GM18511 (cell line): Measurements from ENCODE around the gene SPRR3.

ENCODE experiments used
- ATAC-seq: cut with Tn5 transposase; IDR thresholded peaks from one replicate; pipeline ENCODE4 v1.9.1; 2021; ENCODE audit warnings: mild to moderate bottlenecking, moderate library complexity; ENCODE audit not compliant: unreplicated experiment

SPRR3 gene, protein sequence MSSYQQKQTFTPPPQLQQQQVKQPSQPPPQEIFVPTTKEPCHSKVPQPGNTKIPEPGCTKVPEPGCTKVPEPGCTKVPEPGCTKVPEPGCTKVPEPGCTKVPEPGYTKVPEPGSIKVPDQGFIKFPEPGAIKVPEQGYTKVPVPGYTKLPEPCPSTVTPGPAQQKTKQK

DNA sequence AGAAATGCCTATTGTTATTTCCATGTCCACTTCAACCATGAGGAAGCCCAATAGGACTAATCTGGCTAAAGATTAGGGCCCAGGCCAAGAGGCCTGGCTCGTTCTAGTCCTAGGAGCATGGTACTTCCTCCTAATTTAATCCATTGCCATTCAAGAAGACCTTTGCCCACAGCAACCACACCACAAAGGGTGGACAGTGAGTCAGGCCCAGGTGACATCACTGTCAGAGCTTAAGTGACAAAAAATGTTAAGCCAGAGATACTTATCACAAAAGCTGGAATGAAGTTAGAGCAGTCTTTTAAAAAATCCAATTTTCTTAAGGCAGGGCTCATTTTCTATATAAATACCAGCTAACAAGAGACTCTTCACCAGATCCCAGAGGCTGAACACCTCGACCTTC is at the start of gene SPRR3:
Gene SPRR3 (plus strand): TSS at position 368 of the 400 bp plus-strand sequence. CDS start 1,272 bp downstream, outside the sequence.
- ATAC-seq = no peak

DNA sequence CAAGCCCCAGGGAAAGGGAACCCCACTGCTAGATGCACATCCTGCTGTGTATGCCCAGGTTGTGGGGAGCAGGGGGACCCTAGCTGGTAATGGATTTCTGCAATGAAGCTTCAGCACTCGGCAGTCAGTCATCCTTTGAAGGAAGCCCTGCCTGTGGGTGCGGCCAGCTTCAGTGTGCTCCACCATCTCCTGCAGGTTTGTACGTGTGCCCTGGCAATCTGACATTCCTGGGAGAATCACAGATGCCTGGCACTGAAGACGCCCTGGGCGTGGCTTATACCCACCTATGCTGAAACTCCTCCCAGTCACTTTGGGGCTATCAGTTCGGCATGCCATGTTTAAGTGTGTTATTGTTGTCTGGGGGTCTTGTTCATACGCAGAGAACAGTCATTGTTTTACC is 47.8 kb upstream of the SPRR3 start:
- ATAC-seq = no peak

DNA sequence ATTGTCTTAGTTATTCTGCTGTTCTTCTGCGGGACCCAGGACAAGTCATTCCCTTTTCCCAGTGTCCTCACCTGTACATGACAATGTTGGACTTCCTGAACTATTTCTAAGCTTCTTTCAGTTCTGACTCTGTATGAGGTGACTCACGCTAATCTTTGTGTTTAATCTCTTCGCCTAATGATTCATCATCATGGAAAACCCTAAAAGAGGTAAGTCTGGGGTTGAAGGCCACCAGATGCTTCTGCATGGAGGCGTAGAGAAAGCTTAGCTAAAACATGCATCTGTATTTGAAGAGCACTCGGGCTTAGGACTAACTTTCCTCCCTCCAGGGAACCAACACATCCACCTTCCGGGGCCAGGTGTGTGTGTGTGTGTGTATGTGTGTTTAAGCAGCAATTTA is 47.1 kb upstream of the SPRR3 start:
- no peak for ATAC-seq

DNA sequence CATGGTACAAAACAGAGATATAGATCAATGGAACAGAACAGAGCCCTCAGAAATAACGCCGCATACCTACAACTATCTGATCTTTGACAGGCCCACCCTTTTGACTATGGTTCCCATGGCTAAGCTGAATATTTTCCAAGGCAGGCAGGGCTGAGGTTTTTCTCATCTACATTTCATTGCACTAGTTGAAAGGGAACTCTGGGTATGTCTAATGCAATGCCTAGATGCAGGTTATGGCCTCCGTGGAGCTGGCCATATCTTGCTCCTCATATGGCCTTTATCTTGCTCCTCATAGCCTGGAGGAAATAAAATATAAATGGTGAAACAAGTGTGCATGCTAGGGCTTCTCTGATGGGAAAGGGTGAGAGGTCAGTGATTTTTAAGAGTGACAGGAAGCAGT is 44.0 kb upstream of the SPRR3 start:
- no peak for ATAC-seq

DNA sequence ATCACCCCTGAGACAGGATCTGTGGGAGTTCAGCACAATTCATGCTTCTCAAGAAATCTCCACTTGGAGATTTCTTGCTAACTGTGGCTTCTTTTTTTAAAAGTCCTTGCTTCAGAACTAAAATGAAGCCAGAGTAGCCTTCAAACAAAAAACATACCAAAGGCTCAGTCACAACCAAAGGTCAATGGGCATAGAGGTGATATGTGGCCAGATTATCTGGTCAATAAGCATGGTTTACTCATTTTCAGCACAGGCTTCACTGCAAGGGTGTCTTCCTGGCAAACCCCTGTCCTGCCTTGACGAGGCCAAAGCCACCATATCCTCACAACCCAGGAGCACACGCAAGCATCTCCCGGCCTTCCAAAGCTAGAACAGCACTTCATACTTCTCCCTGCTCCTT is 42.3 kb upstream of the SPRR3 start:
- ATAC-seq = no peak

DNA sequence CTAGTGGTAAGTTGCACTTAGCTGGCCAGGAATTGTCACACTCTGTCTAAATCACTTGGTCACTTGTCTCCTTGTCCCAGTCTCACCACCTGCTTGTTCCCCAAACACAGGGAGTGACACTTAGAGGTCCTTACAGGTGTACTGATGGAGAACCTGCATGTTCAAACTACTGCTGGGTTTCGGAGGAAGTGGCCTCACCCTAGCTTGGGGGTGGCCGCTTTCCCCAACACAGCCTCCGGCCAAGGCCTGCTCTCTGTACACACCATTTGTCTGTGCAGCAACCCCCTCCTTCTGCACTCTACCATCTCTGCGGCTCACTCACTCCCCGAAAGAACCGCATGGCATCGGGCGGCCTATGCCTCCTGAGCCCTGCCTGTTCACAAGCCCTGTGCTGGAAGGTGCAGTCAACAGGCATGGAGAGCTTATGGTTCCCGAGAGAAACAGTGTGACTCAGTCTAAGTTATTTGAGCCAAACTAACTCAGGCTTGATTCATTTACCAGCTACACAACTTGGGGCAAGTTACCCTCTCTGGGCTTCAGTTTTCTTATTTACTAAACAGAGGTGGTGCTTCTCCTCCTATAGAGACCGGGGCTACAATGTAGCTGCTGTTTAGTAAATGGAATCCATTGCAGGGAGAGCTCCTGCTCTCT is 41.6 kb upstream of the SPRR3 start:
- no peak for ATAC-seq

DNA sequence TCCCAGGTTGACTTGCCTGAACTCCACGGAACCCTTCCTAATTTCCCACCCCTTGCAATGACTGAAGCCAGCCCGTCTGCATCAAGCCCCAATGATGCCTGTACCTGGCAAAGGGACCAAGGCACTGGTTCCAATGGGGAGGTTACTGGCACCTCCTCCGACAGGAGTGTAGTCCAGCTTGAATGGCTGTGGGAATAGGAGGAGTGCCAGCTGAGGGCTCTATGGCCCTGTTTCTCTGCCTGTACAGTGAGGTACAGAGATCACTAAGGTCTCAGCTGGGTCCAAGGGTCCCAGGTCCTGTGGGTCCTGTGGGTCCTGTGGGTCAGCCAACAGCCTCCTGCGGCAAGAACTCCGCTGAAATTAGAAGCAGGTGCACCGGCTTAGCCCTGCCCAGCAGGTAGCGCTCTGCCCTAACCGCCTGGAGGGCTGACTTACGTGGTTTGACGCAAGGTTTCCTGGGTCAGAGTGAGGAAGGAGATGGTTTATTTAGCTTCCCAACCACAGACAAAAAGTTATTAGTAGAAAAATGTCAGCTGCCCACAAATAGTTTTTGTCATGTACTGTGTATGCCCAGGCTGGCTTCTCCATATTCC is 41.0 kb upstream of the SPRR3 start:
- ATAC-seq = no peak

DNA sequence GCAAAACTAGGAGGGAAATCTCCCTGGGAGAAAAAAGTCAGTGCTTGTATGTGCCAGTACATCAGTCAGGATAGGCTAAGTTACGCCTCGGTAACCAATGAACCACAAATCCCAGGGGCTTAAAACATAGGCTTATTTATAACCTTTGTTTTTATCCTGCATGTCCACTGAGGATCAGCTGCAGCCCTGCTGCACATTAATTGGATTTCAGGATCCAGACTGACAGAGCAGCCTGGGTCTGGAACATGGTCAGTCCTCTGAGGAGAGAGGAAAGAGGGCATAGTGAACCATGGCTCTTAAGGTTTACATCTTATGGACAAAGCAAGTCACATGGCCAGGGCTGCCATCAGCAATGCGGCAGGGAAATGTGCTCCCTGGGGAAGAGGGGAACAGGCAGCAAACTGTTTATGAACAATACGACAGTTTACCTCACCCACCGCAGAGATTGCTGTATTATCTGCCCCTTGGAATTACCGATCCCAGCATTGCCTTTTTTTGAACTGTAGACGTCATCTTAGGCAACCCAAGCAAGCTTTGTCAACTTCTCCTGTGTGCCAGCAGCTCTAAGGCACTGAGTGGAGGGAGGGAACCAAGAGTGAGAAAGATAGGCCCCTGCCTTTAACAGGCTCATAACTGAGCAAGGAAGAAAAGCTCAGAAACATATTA is 40.2 kb upstream of the SPRR3 start:
- ATAC-seq = no peak

DNA sequence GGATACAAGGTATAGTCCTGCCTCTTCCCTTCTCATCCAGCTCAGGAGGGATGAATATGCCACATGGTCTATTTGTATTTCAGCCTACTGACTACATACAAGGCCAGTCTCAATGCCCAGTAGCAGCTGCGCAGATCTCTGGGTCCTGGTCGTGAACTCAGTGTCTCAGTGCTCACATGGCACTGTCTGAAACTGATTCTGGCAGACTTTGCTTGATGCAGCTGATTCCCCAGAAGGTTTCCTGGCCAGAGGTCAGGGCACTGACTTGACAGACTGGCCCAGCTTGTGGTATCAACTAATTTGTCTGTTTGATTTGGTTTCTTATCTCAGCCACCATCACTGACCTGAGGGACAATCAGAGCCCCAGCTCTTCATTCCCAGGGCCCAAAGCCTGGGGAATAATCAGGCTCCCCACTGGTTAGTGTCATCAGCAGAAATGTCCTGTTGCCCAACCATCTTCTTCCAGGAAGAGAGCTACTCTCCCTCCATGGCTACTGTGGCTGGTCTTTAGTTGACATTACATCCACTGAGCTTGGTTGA is 38.6 kb upstream of the SPRR3 start:
- ATAC-seq = no peak

DNA sequence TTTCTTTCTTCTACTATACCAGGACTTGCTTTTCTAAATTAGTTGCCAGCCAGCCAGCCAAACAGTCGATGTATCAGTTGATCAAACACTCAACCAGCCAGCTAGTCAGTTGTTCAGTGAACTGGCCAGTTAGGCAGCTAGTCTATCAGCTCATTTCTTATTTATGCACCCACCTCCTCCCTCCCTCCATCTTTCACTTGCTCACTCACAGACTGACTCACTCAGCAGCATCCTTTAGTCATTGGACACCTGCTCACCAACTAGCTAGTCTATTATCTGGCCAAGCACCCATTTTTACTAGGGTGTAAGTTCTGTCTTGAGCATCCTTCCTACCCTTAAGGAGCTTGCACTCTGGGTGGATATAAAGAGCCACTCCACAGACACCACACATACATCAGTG is 37.0 kb upstream of the SPRR3 start:
- ATAC-seq = no peak

DNA sequence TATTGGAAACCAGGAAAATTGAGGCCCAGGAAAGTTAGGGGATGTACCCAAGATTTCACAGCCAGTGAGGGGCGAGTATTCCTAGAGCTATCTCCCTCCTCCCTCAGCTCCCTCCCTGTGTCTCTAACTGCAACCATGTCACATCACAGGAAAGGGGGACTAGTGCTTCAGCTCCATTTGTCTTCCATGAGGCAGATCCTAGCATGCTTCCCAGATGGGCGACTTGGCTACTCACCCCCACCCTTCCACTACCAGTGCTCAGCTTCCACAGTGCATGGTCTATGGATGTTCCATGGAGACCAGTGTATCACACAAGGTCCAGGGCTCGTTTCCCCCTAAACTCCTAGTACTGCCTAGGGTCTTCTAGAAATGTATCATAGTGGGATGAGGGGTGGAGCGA is 35.7 kb upstream of the SPRR3 start:
- no peak for ATAC-seq

DNA sequence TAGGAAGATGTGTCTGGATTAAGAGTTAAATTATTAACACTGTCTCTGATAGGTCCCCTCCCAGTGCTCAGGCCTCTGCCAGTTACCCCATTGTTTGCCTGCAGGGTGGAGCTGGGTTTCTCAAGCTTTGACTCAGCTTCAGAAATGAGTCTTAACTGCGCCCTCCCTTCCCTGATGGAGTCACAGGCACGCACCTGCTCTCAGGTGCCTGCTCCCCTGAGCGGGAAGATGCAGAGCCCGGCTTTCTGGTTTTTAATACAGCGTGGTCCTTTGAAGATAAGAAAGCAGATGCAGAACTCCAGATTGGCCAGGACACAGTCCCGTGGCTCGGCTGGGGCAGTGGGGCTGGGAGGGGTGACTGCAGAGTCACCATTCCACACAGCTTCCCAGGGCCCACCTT is 34.3 kb upstream of the SPRR3 start:
- ATAC-seq = no peak

DNA sequence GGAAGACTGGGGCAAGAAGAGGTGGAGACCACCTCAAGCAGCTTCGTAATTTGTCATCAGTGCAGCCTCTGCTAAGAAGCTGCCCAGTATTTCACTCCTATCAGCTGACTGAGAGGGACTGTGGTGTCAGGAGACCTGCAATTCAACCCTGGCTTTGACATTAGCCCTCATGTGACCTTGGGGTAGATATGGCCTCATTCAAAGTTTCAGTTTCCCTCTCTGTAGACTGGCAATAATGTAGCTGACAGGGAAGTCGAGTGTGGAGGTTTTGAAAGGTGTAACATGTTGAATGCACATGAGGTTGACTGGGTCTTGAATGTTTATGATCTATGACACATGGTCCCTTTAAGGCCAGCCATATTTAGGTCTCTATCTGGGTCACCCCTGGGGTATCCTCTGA is 33.3 kb upstream of the SPRR3 start:
- peak; percentile 96 for ATAC-seq

DNA sequence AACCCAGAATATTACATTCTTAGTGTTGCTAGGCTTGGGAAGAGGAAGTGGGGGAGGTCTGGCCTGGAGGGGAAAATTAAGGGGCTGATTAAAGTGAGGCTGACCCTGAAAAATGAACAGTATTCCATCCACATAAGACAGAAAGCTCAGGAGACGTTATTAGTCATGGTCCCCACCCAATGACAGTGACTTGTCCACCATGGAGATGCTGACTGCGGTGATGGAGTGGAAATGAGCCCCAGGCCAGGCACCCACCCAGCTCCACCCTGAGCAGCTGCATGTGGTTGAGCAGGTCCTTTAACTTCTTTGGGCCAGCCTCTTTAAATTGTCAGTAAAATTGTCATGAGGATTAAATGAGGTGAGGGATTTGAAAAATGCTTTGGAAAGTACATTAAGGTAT is 32.5 kb upstream of the SPRR3 start:
- no peak for ATAC-seq

DNA sequence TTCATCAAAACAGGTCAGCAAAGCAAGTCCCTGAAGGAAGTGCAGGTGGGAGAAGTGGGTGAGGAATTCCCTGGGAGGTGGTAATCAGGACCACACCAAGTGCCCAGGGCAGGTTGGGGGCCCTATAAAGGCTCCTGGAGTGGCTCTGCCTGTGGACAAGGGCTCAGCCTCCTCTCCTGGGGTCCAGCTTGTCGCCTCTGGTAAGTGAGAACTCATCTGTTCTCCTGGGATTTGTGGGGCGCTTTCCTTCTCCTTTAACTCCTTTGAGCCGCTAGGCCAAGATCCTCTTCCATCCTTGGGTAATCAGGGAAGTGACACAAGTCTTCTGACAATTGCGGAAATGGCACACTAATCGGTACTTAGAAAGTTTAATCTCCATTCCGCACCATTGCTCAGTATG is 31.1 kb upstream of the SPRR3 start, which contains the start of gene SPRR4:
Gene SPRR4 (plus strand): TSS at position 154 of the 400 bp plus-strand sequence. CDS start 1,243 bp downstream, outside the sequence.
- ATAC-seq = no peak

DNA sequence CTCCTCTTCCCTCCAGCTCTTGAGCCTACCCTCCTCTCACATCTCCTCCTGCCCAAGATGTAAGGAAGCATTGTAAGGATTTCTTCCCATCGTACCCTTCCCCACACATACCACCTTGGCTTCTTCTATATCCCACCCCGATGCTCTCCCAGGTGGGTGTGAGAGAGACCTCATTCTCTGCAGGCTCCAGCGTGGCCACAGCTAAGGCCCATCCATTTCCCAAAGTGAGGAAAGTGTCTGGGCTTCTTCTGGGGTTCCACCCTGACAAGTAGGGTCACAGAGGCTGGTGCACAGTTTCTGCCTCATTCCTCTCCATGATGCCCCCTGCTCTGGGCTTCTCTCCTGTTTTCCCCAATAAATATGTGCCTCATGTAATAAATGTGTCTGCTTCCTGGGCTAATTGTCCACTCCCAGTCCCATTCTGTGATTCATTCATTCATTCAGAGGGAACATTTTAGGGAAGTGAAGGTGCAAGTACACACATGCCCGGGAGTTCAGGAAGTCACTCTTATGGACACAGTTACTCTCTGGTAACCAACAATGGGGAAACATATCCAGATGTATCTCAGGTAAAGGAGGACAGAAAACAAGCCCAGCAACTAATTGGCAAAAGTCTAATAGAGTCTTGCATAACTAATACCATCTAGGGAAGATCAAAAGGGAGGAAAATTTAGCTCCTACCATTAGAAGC is 29.2 kb upstream of the SPRR3 start:
- no peak for ATAC-seq

DNA sequence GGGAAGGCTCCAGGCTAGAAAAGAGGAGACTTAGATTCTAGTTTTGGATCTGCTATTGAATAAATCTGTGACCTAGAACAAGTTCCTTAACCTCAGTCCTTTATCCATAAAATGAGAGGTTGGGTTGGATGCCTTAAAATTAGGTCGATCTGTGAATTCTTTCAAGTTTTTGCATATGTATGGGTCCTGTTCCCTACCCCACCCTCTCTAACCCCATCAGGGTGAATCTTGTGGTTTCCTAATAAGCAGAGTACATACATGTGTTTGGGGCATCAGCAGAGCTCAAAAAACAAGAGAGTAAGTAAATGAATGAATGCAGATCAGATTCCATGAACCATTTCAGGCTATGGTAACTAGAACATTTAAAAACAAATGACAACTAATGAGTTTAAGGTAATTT is 24.9 kb upstream of the SPRR3 start:
- ATAC-seq = no peak

DNA sequence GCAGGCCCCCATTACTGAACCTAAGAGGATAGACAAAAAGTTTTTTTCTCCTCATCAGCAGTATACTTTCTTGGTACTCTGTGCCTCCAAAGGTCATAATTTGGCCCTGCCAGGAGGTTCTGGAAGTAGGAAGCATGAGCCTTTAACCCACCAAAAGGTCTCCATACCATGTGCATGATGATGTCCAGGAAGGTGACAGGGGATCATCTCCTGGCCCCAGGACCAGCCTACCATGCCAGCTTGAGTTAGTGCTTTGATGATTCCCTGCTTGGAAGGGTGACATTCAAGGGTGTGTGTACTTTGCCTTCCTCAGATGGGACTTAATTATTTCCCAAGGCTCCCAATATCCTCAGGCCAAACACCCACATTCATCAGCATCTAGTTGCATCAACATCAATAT is 23.9 kb upstream of the SPRR3 start:
- no peak for ATAC-seq

DNA sequence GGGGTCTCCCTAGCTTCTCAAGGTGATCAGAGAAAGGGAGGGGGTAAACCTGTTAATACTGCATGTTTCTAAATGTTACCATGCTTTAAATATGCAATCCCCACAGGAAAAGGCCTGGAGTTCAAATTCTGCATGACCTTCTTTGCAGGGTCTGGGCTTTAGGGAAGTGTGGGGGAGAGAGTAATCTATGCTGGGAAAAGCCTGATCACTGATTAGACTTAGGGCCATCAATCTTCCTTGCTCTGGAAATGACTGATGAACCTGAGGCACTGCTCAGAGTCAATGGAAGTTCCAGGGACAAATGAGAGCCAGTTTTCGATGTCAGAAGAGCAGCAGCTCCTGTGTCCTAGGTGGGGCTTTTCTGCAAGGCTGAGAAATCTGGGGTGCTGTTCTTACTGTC is 20.9 kb upstream of the SPRR3 start:
- no peak for ATAC-seq

DNA sequence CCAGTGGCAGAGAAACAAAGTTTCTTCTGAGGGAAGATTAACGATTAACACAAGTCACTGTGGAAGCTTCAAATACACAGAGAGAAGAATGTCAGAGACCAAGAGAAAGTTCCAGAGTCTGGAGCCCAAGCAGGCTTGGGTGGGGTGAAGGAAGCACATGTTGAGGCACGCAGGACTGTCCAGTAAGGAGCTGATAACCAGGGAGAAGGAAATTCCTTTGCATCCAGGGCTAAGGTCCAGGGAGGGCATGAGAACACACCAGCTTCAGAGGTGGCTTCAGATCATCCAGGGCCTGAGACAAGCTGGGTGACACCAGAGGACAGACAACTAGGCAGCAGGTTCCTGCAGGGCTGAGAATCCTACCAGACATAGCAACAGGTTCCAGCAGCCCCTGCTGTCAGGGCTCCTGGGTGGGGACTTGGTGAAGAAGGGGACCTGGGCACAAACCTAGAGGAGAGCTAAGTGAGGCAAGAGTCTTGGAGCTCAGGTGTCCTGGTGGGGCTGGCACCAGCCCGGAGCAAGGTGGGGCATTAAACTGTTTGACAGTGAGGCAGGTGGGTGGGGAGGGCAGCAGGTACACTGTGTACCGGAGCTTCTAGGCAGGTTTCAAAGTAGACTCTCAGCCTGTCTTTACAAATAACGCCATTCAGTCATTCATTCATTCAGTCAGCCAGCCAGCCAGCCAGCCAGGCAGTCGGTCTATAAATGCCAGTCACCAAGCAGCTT is 20.2 kb upstream of the SPRR3 start:
- no peak for ATAC-seq

DNA sequence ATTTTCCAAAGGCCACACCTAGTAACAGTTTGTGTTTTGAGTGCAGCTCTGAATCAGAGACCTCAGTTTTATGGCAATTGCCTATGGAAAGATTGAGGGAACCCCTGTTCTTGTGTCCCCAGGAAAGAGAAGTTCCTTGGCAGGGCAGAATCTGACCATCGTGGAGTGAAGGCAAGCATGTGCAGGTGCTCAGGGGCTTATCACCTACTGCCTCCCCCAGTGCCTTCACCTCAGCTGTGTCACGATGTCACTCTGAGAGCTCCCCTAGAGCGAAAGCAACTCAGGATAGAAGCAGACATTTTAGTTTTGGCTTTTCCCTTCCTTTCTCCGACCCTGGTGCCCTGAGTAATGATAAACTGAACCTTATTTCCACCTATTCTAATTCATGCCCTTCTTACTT is 19.5 kb upstream of the SPRR3 start:
- no peak for ATAC-seq
